Prostate gland (tissue), 2 donors: ENCODE results near the gene BTBD3. TPM values are rescaled to one million over a fixed set of nuclear protein-coding genes. Genes with fewer than 3 reads are reported as not detected.

ENCODE experiments used
- DNase-seq: peaks from one replicate; pipeline ENCODE4 v3.0.0-alpha.2; 2019; ENCODE audit warnings: low spot score
- H3K27ac ChIP-seq, 2 donors: fragments of 200-600 bp; sonication (generic); 2 replicates each; pipeline ENCODE4 v1.5.1; 2017 to 2019
- H3K27me3 ChIP-seq: fragments of 200-600 bp; sonication (generic); replicated peaks from 2 replicates; pipeline ENCODE4 v1.5.1; 2019; ENCODE audit not compliant: insufficient read depth
- H3K36me3 ChIP-seq, 2 donors: fragments of 200-600 bp; sonication (generic); 1 replicate in 1 of 2; 2 replicates in 1 of 2; pipeline versions ENCODE4 v1.5.1 to v1.8.1; 2017 to 2019
- H3K4me1 ChIP-seq: fragments of 200-600 bp; sonication (generic); replicated peaks from 2 replicates; pipeline ENCODE4 v1.5.1; 2019
- H3K4me3 ChIP-seq, 2 donors: fragments of 200-600 bp; sonication (generic); 2 replicates each; pipeline ENCODE4 v1.5.1; 2017 to 2019
- H3K9me3 ChIP-seq: fragments of 200-600 bp; sonication (generic); 2 replicates; pipeline ENCODE4 v1.5.1; 2017
- CTCF ChIP-seq, 4 experiments: fragments of 200-600 bp in 2 of 4; fragments of 450-650 bp in 2 of 4; sonication (generic) in 2 of 4; IDR thresholded peaks; 1 replicate in 3 of 4; 2 replicates in 1 of 4; pipeline ENCODE4 v1.5.1; 2016 to 2019; ENCODE audit warnings: antibody characterized with exemption in 4 of 4, mild to moderate bottlenecking in 2 of 4, moderate library complexity in 2 of 4
- POLR2A ChIP-seq: fragments of 450-650 bp; IDR thresholded peaks from one replicate; pipeline ENCODE4 v1.6.1; 2016; ENCODE audit warnings: antibody characterized with exemption, mild to moderate bottlenecking
- POLR2AphosphoS5 ChIP-seq: sonication (generic); formaldehyde crosslinking; IDR thresholded peaks from one replicate; pipeline ENCODE4 v1.6.1; 2017; ENCODE audit warnings: antibody characterized with exemption
- WGBS: methylation state at CpG from one replicate; pipeline ENCODE4 v1.1.5; 2018; 5-methylcytosine and 5-hydroxymethylcytosine counted together
- intact Hi-C: fragments of 100-400 bp; cut with DNase I; formaldehyde crosslinking; loops from one replicate; pipeline ENCODE4 v1.14.2; 2022
- total RNA-seq, 2 donors: library from RNA; depleted of rRNA; stranded (reverse); fragments of >200 nt; gene quantifications; one replicate each; pipeline ENCODE4 v1.1.0, GENCODE V29; 2016

BTBD3 gene
- total RNA-seq, 2 donors from 2014 or later: 36.2 to 84.9 TPM

- no peaks in the 10 kb centered on the region for H3K27me3 ChIP-seq
- intact Hi-C loops: no loop called here
- H3K27ac ChIP-seq: no peak overlapping the region
- H3K4me1 ChIP-seq: no peaks in the 10 kb centered on the region
- DNase-seq: no peak
- 95% methylated on average over 2 of the region's 2 CpGs for WGBS
- TF ChIP-seq POLR2A: no peak
- no peak for TF ChIP-seq CTCF (IDR thresholded peaks at IDR 0.05)
- TF ChIP-seq POLR2AphosphoS5: no peak
- H3K36me3 ChIP-seq: no peaks in the 10 kb centered on the region
- H3K4me3 ChIP-seq: no peak overlapping the region
- H3K9me3 ChIP-seq: no peaks in the 10 kb centered on the region
These were observed 54.8 kb downstream of the BTBD3 start for GRCh38 chr20:11972478-11972877.
